Transverse colon (tissue), 4 donors: Measurements from ENCODE around the gene PADI6. TPM values are rescaled to one million over a fixed set of nuclear protein-coding genes. Genes with fewer than 3 reads are reported as not detected.

ENCODE experiments used
- DNase-seq: peaks from one replicate; pipeline ENCODE4 v3.0.0-alpha.2; 2019
- H3K27ac ChIP-seq, 4 donors: fragments of 200-600 bp; sonication (generic); 2 replicates each; pipeline ENCODE4 v1.5.1; 2016 to 2018; ENCODE audit warnings: inconsistent platforms in 4 of 4
- H3K27me3 ChIP-seq: fragments of 200-600 bp; sonication (generic); 2 replicates; pipeline ENCODE4 v1.5.1; 2017; ENCODE audit warnings: inconsistent platforms
- H3K36me3 ChIP-seq, 4 donors: fragments of 200-600 bp; sonication (generic); 2 replicates each; pipeline ENCODE4 v1.5.1; 2017 to 2019; ENCODE audit warnings: inconsistent platforms in 4 of 4
- H3K4me1 ChIP-seq, 4 donors: fragments of 200-600 bp; sonication (generic); 2 replicates each; pipeline ENCODE4 v1.5.1; 2017 to 2020; ENCODE audit warnings: inconsistent platforms in 4 of 4
- H3K4me3 ChIP-seq, 4 donors: fragments of 200-600 bp; sonication (generic); 1 replicate in 1 of 4; 2 replicates in 3 of 4; pipeline versions ENCODE4 v1.5.1 to v1.6.1; 2017 to 2019; ENCODE audit warnings: inconsistent platforms in 4 of 4
- H3K9me3 ChIP-seq, 2 donors: fragments of 200-600 bp; sonication (generic); 2 replicates each; pipeline ENCODE4 v1.5.1; 2017 to 2019; ENCODE audit warnings: inconsistent platforms in 2 of 2
- CTCF ChIP-seq, 5 experiments: fragments of 200-600 bp in 3 of 5; fragments of 450-650 bp in 2 of 5; sonication (generic) in 3 of 5; IDR thresholded peaks; 1 replicate in 2 of 5; 2 replicates in 3 of 5; pipeline ENCODE4 v1.5.1; 2016 to 2017; ENCODE audit warnings: antibody characterized with exemption in 5 of 5, inconsistent platforms in 3 of 5, mild to moderate bottlenecking in 2 of 5, moderate library complexity in 1 of 5
- EP300 ChIP-seq: sonication (generic); formaldehyde crosslinking; IDR thresholded peaks from one replicate; pipeline ENCODE4 v1.6.1; 2017; ENCODE audit warnings: antibody characterized with exemption, low read depth
- POLR2A ChIP-seq: fragments of 450-650 bp; IDR thresholded peaks from one replicate; pipeline ENCODE4 v1.6.1; 2016; ENCODE audit warnings: antibody characterized with exemption, mild to moderate bottlenecking, moderate library complexity
- POLR2AphosphoS5 ChIP-seq, 3 donors: sonication (generic); formaldehyde crosslinking; IDR thresholded peaks; one replicate each; pipeline ENCODE4 v1.6.1; 2016; ENCODE audit warnings: antibody characterized with exemption in 3 of 3
- WGBS, 2 donors: methylation state at CpG; one replicate each; pipeline ENCODE4 v1.1.5; 2018; ENCODE audit warnings: low coverage in 1 of 2; 5-methylcytosine and 5-hydroxymethylcytosine counted together
- in situ Hi-C, 4 donors: fragments of 200-750 bp; cut with MboI; loops; one replicate each; pipeline versions ENCODE4 v1.15.0 to v1.15.1; 2017; ENCODE audit warnings: low sequenced_read_pairs in 3 of 4, low pct_ligation_motif_present in 1 of 4, low pct_unique_long_range_greater_than_20kb in 1 of 4
- intact Hi-C: fragments of 100-400 bp; cut with DNase I; formaldehyde crosslinking; loops from one replicate; pipeline ENCODE4 v1.15.1; 2023; ENCODE audit warnings: low total_unique reads
- total RNA-seq, 4 donors: library from RNA; depleted of rRNA; stranded (reverse); fragments of >200 nt; gene quantifications; one replicate each; pipeline ENCODE4 v1.1.0, GENCODE V29; 2016

The PADI6 gene
- total RNA-seq, 4 donors from 2014 or later: not detected

- Histone ChIP-seq H3K36me3 (no peaks in the 10 kb centered on the region), H3K27ac (no peak overlapping the region), H3K4me1 (no peaks in the 10 kb centered on the region), H3K4me3 (no peak overlapping the region), H3K27me3 (peaks cover 10% of the 10 kb centered on the region), H3K9me3 (no peaks in the 10 kb centered on the region)
- no peak for DNase-seq
- in situ Hi-C loops (no loop called here), intact Hi-C loops (no loop called here)
- 68% methylated on average over 4 of the region's 4 CpGs; no CpG with 5 or more reads in 1 of the 2 donors for WGBS, 2 donors
- no peak for TF ChIP-seq EP300
- TF ChIP-seq POLR2A: no peak
- TF ChIP-seq POLR2AphosphoS5 (IDR thresholded peaks at IDR 0.05): no peak
- TF ChIP-seq CTCF (IDR thresholded peaks at IDR 0.05): no peak
Observed at GRCh38 chr1:17361687-17362086, 10.3 kb upstream of the PADI6 start.

- intact Hi-C loops: no loop called here
- 84% methylated on average over 12 of the region's 12 CpGs; no CpG with 5 or more reads in 1 of the 2 donors for WGBS, 2 donors
- in situ Hi-C loops: no loop called here
- H3K4me1 ChIP-seq: no peaks in the 10 kb centered on the region
- TF ChIP-seq CTCF (IDR thresholded peaks at IDR 0.05) (no peak), EP300 (no peak), POLR2A (no peak), POLR2AphosphoS5 (IDR thresholded peaks at IDR 0.05) (no peak)
- no peaks in the 10 kb centered on the region for H3K9me3 ChIP-seq
- no peaks in the 10 kb centered on the region for H3K36me3 ChIP-seq
- H3K27me3 ChIP-seq: peaks cover 14% of the 10 kb centered on the region
- H3K27ac ChIP-seq: no peak overlapping the region
- no peak overlapping the region for H3K4me3 ChIP-seq
- no peak for DNase-seq
Observed at GRCh38 chr1:17363351-17363750, 8.6 kb upstream of the PADI6 start.

GRCh38 chr1:17363771-17364170, 8.2 kb upstream of the PADI6 start:
- no peak for DNase-seq
- Histone ChIP-seq H3K4me1 (no peaks in the 10 kb centered on the region), H3K4me3 (no peak overlapping the region), H3K27me3 (peaks cover 14% of the 10 kb centered on the region), H3K36me3 (no peaks in the 10 kb centered on the region), H3K9me3 (no peaks in the 10 kb centered on the region), H3K27ac (no peak overlapping the region)
- WGBS, 2 donors: 60 to 69% methylated on average over 1 to 4 of the region's 4 CpGs
- TF ChIP-seq EP300: no peak
- no peak for TF ChIP-seq CTCF (IDR thresholded peaks at IDR 0.05)
- no peak for TF ChIP-seq POLR2A
- TF ChIP-seq POLR2AphosphoS5 (IDR thresholded peaks at IDR 0.05): no peak
- intact Hi-C loops (no loop called here), in situ Hi-C loops (no loop called here)

GRCh38 chr1:17365293-17365692, 6.7 kb upstream of the PADI6 start:
- Histone ChIP-seq H3K36me3 (no peaks in the 10 kb centered on the region), H3K9me3 (no peaks in the 10 kb centered on the region), H3K27me3 (peaks cover 19% of the 10 kb centered on the region), H3K4me3 (no peak overlapping the region), H3K4me1 (no peaks in the 10 kb centered on the region), H3K27ac (no peak overlapping the region)
- 50 to 64% methylated on average over 3 of the region's 3 CpGs for WGBS, 2 donors
- intact Hi-C loops (no loop called here), in situ Hi-C loops (no loop called here)
- no peak for DNase-seq
- no peak for TF ChIP-seq CTCF (IDR thresholded peaks at IDR 0.05)
- TF ChIP-seq POLR2AphosphoS5 (IDR thresholded peaks at IDR 0.05): no peak
- no peak for TF ChIP-seq POLR2A
- no peak for TF ChIP-seq EP300
